Neural progenitor cell (in vitro differentiated cells): ENCODE results near the gene AGTRAP.

Experiments used
- CTCF ChIP-seq: fragments of 200-600 bp; sonication (generic); IDR thresholded peaks from 2 replicates; pipeline ENCODE4 v1.5.1; 2017; ENCODE audit warnings: antibody characterized with exemption, mild to moderate bottlenecking
- EZH2 ChIP-seq: fragments of 200-600 bp; sonication (generic); IDR thresholded peaks from 2 replicates; pipeline ENCODE4 v1.6.1; 2017; ENCODE audit warnings: antibody characterized with exemption, mild to moderate bottlenecking, moderate library complexity
- EZH2phosphoT487 ChIP-seq: fragments of 200-600 bp; sonication (generic); IDR thresholded peaks from 2 replicates; pipeline ENCODE4 v1.6.1; 2017; ENCODE audit warnings: antibody characterized with exemption

GRCh38 chr1:11720033-11720376 is 15.9 kb upstream of the AGTRAP start:
- no peak for TF ChIP-seq CTCF
- no peak for TF ChIP-seq EZH2
- TF ChIP-seq EZH2phosphoT487 = no peak
